HepG2 (cell line): ENCODE results near the gene TOR2A.

Source experiments
- CEBPG ChIP-seq: IDR thresholded peaks from 2 replicates; pipeline ENCODE4 v1.6.1; 2016
- EP300 ChIP-seq, 3 experiments: sonication (generic) in 1 of 3; formaldehyde crosslinking in 1 of 3; IDR thresholded peaks; 2 replicates each; pipeline versions ENCODE4 v1.5.1 to v1.6.1; 2011 to 2020; ENCODE audit warnings: low read depth in 2 of 3, low read length in 2 of 3, borderline replicate concordance in 1 of 3, improper control_type of control experiment in 1 of 3, mild to moderate bottlenecking in 1 of 3, missing genetic modification reagents in 1 of 3, moderate library complexity in 1 of 3
- FIP1L1 ChIP-seq: fragments of 200-400 bp; formaldehyde crosslinking; IDR thresholded peaks from 2 replicates; pipeline ENCODE4 v1.6.1; 2018; ENCODE audit warnings: low read depth, mild to moderate bottlenecking, low read length, moderate library complexity, borderline replicate concordance; ENCODE audit not compliant: insufficient read depth
- RFX5 ChIP-seq: IDR thresholded peaks from 2 replicates; pipeline ENCODE4 v1.6.1; 2011; ENCODE audit warnings: low read depth, low read length, improper control_type of control experiment
- STAT5B ChIP-seq: sonication (generic); formaldehyde crosslinking; IDR thresholded peaks from 2 replicates; pipeline ENCODE4 v1.4.0; 2020; ENCODE audit warnings: missing genetic modification reagents
- TSC22D2 ChIP-seq: sonication (generic); formaldehyde crosslinking; IDR thresholded peaks from 2 replicates; pipeline ENCODE4 v1.5.1; 2020; ENCODE audit warnings: missing genetic modification reagents, mild to moderate bottlenecking, borderline replicate concordance
- ZBTB49 ChIP-seq: sonication (generic); formaldehyde crosslinking; IDR thresholded peaks from 2 replicates; pipeline ENCODE4 v1.4.0; 2020; ENCODE audit warnings: missing genetic modification reagents, borderline replicate concordance
- ZHX1 ChIP-seq: sonication (generic); formaldehyde crosslinking; IDR thresholded peaks from 2 replicates; pipeline ENCODE4 v1.8.1; 2022; ENCODE audit warnings: low read depth, mild to moderate bottlenecking, missing genetic modification reagents
- TF ChIP-seq, protein P1 (sequence below): sonication (generic); formaldehyde crosslinking; IDR thresholded peaks from 2 replicates; pipeline ENCODE4 v1.5.0; 2020; ENCODE audit warnings: mild to moderate bottlenecking, missing genetic modification reagents, moderate library complexity
- TF ChIP-seq, protein P2 (sequence below): sonication (generic); formaldehyde crosslinking; IDR thresholded peaks from 2 replicates; pipeline ENCODE4 v1.8.1; 2023; ENCODE audit warnings: mild to moderate bottlenecking, inconsistent platforms, moderate library complexity, missing genetic modification reagents, borderline replicate concordance
- TF ChIP-seq, protein P3 (sequence below), 2 experiments: sonication (generic) in 1 of 2; formaldehyde crosslinking in 1 of 2; IDR thresholded peaks; 2 replicates each; pipeline versions ENCODE4 v1.4.0 to v1.6.1; 2018 to 2020; ENCODE audit warnings: missing genetic modification reagents in 2 of 2, borderline replicate concordance in 1 of 2, low read depth in 1 of 2, mild to moderate bottlenecking in 1 of 2, missing biosample characterization in 1 of 2

- TF ChIP-seq RFX5 (no peak), TSC22D2 (no peak), ZBTB49 (CRISPR knock-in tag) (no peak), ZHX1 (no peak), STAT5B (CRISPR knock-in tag) (no peak), FIP1L1 (no peak), EP300 (IDR thresholded peaks at IDR 0.05; ENCODE audit: low read depth in 2 of 2, low read length in 2 of 2) (no peak), EP300 (CRISPR knock-in tag; IDR thresholded peaks at IDR 0.05; ENCODE audit: borderline replicate concordance) (no peak), CEBPG (no peak)
- TF ChIP-seq, protein P1, sequence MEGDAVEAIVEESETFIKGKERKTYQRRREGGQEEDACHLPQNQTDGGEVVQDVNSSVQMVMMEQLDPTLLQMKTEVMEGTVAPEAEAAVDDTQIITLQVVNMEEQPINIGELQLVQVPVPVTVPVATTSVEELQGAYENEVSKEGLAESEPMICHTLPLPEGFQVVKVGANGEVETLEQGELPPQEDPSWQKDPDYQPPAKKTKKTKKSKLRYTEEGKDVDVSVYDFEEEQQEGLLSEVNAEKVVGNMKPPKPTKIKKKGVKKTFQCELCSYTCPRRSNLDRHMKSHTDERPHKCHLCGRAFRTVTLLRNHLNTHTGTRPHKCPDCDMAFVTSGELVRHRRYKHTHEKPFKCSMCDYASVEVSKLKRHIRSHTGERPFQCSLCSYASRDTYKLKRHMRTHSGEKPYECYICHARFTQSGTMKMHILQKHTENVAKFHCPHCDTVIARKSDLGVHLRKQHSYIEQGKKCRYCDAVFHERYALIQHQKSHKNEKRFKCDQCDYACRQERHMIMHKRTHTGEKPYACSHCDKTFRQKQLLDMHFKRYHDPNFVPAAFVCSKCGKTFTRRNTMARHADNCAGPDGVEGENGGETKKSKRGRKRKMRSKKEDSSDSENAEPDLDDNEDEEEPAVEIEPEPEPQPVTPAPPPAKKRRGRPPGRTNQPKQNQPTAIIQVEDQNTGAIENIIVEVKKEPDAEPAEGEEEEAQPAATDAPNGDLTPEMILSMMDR (CRISPR knock-in tag): no peak
- TF ChIP-seq, protein P2, sequence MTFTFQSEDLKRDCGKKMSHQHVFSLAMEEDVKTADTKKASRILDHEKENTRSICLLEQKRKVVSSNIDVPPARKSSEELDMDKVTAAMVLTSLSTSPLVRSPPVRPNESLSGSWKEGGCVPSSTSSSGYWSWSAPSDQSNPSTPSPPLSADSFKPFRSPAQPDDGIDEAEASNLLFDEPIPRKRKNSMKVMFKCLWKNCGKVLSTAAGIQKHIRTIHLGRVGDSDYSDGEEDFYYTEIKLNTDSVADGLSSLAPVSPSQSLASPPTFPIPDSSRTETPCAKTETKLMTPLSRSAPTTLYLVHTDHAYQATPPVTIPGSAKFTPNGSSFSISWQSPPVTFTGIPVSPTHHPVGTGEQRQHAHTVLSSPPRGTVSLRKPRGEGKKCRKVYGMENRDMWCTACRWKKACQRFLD (CRISPR knock-in tag): no peak
- TF ChIP-seq, protein P3, sequence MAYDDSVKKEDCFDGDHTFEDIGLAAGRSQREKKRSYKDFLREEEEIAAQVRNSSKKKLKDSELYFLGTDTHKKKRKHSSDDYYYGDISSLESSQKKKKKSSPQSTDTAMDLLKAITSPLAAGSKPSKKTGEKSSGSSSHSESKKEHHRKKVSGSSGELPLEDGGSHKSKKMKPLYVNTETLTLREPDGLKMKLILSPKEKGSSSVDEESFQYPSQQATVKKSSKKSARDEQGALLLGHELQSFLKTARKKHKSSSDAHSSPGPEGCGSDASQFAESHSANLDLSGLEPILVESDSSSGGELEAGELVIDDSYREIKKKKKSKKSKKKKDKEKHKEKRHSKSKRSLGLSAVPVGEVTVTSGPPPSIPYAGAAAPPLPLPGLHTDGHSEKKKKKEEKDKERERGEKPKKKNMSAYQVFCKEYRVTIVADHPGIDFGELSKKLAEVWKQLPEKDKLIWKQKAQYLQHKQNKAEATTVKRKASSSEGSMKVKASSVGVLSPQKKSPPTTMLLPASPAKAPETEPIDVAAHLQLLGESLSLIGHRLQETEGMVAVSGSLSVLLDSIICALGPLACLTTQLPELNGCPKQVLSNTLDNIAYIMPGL (CRISPR knock-in tag; IDR thresholded peaks at IDR 0.05; ENCODE audit: borderline replicate concordance in 1 of 2, low read depth in 1 of 2): no peak
Measured at GRCh38 chr9:127728808-127729207, 6.3 kb downstream of the TOR2A start.
